ENCODE data around the gene GPR107. TPM values are rescaled to one million over a fixed set of nuclear protein-coding genes. Genes with fewer than 3 reads are reported as not detected.

The GPR107 gene
- polyA plus RNA-seq, 5 donors, result 40.3 to 48.5 (median 45.3) TPM

DNA sequence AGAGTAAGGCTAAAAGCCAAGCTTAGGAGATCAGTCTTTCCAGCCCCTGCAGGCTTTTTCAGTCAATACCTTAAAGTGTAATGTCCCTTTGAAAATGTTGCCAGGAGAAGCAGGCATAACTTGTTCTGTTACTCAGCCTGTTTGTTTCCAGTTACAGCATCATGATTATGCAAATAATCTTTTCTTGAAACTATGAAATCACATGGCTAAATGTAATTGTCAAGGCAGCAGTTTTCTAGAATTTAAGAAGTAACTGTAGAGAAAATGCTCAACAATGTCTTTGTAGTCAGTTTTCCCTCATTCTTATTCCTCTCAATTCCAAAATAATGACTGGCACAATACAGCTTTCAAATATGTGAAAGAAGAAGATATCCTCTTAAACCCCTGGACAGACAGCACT lies 1.9 kb upstream of the GPR107 start:
- DNase-seq, result no peak

DNA sequence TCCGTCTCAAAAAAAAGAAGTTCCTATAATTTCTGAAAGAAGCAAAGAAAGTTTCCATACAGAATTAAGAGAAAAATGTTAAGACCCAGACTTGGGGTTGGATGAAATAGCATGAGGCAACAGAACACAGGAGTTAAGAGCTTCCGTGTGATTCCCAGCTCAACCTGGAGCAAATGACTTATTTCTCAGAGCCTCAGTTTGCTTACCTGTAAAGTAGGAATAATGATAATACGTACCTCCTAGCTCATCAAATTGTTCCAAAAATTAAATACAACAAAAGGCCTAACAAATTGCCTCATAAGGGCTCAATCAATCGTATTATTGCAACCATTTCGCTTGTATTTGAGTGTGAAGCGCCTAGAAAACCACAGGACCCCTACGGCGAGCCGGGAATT lies 600 bp upstream of the GPR107 start:
- DNase-seq, result no peak

DNA sequence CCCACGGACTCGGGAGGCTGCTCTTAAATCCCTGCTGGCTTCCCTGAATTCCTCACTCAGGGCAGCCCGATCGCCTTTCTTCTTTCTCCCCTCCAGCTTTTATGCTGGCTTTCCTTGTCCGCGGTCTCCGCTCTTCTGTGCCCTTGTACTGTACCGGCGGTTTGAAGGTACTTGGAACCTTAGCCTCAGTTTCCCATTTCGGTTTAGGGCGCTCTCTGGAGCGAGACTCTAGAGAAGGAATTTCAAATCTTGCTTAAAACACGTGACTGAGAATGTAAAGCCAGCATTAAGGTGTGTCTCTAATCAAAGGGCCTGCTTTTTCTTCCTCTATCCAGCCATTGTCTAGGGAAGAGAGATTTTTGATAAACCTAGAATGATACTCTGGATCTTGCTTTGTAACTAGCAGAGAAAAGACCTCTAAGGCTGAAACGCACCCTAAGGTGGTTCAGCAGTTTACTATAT lies 650 bp downstream of the GPR107 start:
- no peak for DNase-seq

DNA sequence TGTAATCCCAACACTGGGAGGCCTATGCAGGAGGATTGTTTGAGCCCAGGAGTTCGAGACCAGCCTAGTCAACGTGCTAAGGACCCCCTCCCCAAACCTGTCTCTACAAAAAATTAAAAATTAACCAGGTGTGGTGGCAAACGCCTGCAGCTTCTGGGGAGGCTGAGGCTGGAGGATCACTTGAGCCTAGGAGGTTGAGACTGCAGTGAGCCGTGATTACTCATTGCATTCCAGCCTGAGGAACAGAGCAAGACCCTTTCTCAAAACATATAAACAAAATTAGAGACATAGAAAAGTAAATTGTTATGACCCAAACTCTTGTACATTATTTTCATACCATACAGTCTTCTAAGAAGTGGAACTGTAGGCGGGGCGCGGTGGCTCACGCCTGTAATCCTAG lies 1.1 kb downstream of the GPR107 start:
- no peak for DNase-seq

DNA sequence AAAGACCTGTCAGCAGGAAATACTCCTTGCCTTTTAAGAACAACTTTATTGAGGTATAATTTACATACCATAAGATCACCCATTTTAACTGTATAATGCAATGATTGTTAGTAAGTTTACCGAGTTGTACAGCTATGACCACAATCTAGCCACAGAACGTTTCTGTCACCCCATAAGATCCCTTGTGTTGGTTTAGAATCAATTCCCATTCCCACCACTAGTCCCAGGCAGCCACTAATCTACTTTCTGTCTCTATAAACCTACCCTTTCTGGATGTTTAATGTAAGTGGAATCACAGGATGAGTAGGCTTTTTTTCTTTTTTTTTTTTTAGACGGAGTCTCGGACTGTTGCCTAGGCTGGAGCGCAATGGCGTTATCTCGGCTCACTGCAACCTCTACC lies 4.4 kb downstream of the GPR107 start:
- DNase-seq, result no peak

DNA sequence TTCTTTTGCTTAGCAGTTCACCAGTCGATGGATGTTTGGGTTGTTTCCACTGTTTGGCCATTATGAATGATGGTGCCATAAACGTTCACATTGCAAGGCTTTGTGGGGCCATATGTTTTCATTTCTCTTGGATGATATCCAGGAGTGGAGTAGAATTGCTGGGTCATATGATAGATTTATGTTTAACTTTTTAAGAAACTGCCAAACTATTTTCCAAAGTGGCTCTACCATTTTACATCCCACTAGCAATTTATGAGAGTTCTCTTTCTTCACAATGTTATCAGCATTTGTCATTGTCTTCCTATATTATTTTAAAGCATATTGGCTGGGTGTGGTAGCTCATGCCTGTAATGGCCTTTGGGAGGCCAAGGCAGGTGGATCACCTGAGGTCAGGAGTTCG lies 5.2 kb downstream of the GPR107 start:
- DNase-seq, result no peak

DNA sequence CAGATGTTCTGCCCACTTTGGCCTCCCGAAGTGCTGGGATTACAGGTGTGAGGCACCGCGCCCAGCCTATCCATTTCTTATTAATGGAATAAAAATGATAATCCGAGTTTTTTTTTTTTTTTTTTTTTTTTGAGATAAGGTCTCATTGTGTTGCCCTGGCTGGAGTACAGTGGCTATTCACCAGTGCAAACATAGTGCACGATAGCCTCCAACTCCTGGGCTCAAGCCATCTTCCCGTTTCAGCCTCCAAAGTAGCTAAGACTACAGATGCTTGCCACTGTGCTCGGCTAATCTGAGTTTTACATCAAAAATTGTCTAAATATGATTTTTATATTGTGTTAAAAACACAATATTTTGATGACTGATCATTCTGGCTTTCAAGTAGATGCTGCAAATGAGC lies 6.6 kb downstream of the GPR107 start:
- DNase-seq, result no peak

DNA sequence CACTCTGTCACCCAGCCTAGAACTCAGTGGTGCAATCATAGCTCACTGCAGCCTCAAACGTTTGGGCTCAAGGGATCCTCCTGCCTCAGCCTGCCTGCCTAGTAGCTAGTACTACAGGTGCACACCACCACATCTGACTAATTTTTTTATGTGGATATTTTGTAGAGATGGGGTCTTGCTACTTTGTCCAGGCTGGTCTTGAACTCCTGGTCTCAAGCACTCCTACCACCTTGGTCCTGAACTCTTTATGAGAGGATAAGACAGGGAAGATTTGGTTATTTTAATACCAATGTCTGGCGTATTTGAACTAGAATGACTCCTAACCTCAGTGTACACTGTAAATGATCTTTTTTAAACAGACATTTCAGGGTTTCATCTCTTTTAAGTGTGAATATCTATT lies 9.0 kb downstream of the GPR107 start:
- DNase-seq, result no peak

DNA sequence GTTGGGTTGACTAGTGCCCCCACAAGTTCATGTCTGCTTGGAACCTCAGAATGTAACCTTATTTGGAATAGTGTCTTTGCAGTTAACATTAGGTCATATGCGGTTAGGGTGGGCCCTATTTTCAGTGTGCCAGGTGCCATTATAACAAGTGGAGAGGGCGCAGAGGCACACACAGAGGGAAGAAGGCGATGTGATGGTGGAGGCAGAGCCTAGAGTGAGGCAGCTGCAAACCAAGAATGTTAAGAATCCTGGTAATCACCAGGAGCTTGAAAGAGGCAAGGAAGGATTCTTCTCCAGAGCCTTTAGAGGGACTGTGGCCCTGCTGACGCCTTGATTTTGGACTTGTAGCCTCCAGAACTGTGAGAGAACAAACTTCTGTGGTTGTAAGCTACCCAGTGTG lies 10.9 kb downstream of the GPR107 start:
- DNase-seq, result no peak

DNA sequence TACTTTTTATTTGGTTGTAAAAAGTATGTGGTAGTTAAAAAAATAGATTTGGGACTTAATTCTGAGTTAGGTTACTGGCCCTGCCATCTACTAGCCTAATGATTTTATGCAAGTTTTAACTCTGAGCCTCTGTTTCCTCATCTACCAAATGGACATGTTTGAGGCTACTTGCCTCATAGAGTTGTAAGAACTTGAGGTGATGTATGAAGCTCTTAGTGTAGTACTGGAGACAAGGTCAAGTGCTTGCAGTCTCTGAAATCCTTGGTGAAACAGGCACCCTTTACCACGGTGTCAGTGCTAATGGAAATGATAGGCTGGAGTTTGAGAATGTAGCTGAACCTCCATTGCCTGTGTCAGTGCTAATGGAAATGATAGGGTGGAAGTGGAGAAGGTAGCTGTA lies 15.3 kb downstream of the GPR107 start:
- DNase-seq, result no peak

DNA sequence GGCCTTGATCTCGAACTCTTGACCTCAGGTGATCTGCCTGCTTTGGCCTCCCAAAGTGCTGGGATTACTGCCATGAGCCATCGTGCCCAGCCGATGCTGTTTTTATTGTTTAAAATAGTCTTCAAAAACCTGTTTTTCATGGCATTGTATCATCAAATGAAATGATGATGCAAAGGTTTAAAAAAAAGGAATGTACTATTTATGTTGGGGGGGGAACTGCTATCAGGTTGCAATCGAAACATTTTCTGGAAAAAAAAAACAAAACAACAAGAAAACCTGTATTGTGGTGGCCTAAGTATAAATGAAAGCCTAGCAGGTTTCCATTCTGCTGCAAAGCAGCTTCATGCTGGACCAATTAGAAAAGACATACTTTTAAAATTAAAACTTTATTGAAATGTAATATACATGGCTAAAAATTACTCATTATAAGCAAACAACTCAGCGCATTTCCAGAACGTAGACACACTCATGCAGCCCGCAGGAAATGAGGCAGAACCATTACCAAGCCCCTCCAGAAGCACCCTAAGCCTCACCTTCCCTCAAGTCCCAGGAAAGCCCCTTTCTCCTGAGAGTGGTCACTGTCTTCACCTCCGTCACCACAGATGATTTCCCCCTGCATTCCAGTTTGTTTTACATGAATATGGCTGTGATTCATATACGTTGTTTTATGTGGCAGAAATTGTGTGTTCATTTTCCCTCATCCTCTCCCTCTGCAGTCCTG lies 19.0 kb downstream of the GPR107 start:
- DNase-seq, result no peak

DNA sequence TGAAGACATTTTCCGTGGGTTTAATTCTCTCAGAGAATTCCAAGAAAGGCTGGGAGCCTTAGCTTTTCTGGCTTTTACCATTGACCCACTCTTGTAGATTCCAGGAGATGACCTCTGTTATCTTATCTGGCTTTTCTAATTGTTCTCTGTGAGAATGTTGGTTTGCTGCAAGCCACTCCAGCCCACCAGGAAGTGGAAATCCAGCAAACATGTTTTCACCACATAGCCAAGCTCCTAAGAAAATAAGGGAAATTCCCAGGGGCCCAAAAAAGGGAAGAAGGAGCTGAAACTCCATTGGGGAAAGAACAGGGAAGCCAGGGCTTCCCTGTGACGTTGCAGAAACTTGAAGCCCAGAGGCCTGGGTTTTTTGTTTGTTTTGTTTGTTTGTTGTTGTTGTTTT lies 19.7 kb downstream of the GPR107 start:
- DNase-seq, result peak in 1 of 2 donors; percentile 39

DNA sequence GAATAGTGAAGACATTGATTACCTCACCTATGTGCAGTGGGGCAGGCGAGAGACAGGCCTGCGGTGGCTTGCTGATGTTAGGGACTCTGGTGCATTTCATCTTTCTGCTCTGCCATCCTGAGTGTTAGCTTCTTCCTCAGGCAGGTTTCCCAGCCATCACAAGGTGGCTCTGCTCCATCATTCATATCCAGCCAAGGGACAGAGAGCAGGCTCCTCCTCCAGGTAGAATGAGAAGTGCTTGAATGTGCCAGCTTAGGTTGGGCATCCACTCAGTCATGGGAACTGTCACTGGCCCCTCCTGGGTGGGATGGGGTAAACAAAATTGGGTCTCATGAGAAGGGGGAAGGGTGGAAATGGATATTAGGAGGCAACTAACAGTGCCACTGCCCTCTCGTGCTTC lies 24.8 kb downstream of the GPR107 start:
- no peak for DNase-seq

DNA sequence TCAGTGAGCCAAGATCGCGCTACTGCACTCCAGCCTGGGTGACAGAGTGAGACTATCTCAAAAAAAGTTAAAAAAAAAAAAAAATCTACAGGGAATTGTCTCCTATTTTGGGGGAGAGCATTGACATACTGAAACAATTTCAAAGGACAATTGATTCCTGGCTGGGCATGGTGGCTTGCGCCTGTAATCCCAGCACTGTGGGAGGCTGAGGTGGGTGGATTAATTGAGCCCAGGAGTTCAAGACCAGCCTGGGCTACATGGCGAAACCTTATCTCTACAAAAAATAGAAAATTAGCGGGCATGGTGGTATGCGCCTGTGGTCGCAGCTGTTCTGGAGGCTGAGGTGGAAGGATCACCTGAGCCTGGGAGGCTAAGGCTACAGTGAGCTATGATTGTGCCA lies 30.6 kb downstream of the GPR107 start:
- no peak for DNase-seq

DNA sequence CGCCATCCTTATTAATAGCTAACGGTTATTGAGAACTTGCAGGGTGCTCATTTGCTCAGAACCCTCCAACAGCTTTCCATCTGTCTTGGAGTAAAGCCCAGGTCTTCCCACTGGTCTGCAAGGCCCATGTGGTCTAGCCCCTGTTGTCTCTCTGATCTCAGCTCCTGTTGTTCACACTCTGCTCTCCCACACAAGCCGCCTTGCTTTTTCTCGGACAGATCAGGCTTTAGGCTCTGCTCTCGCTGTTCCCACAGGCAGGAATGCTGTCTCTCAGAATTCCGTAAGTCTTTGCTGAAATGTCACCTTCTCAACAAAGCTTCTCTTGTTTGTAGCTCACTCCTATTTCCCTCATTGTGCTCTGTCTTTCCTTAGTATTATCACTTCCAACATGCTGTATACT lies 34.3 kb downstream of the GPR107 start:
- no peak for DNase-seq

DNA sequence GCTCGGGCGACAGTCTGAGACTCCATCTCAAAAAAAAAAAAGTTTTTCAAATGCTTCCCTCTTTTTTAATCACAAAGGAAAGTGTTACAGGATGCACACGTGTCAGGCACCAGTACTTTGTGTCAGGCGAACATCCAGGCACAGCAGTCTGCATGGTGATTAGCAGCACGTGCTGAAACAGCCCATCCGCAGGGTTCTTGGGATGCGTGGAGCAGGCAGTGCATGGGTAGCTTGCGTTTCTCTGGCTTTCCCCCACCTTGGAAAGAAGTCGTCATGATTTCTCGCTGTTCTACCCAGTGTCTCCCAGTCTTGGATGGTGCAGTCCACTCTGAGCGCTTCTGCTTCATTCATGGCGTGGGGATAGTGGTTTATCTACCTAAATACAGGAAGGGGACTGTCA lies 35.4 kb downstream of the GPR107 start:
- DNase-seq, result no peak

DNA sequence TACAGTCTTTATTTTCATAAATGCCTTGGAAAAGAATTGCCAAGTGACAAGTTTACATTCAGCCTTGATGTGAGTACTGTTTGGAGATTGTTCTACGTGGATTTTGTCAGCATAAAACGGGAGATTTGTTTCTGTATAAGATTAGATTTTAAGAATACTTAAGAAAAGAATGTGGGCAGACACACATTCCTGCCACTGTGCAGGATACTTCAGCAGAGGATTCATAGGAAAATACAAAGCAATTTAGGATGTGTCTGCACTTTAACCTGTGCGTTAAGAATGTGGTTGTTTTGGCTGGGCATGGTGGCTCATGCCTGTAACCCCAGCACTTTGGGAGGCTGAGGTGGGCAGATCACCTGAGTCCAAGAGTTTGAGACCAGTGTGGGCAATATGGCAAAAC lies 37.2 kb downstream of the GPR107 start:
- DNase-seq, result no peak

DNA sequence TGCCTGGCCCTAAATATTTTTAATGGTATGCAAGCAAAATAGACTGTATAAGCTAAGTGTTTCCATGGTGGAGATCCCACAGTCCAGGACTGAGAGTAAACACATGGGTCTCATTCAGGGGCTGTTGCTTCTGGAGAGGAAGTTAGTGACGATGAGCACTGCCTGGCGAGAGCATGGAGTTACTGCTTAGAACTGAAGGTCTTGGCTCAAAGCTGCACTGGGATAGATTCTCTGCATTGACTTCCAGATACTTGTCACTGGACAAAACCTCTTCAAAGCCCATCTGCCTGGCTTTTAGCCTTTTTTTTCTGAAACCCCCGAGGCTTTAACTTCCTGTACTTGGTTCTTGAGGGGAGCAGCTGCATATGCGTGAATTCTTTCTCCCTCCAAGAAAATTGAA lies 39.2 kb downstream of the GPR107 start:
- no peak for DNase-seq

DNA sequence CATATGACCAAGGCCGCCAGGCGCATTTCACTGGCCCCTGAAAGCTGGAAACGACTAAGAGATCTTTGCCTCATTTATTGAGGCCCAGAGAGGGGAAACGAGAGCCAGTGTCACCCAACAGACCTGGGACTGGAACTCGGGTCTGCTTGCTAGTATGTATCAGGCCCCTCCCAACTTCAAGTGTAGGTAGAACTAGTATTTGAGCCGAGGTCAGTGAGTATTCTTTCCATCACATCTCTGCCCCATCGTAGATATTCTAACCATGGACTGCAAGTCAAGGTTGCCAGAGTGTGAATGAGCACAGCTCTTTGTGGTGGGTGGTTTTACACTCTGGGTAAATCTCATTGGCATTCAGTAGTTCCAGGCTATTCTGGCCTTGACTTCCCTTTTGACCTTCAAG lies 42.2 kb downstream of the GPR107 start:
- no peak for DNase-seq

DNA sequence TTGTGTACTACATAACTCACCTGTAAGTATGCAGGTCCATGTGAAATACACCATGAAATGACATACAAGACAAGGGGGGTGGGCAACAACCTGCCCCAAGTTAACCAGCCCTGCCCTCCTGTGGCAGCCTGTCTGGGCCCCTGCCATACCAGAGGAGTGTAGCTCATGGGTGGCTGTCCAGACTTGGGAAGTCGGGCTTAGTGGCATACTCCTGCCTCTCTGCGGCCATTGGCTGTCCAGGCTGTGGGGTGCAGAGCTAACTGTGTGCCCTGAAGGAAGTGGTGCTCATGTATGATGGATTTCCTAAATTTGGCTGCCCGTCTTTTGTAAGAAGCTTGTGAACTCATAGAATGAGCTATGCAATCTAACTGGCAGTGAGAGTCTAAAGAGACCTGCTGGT lies 47.0 kb downstream of the GPR107 start:
- no peak for DNase-seq

DNA sequence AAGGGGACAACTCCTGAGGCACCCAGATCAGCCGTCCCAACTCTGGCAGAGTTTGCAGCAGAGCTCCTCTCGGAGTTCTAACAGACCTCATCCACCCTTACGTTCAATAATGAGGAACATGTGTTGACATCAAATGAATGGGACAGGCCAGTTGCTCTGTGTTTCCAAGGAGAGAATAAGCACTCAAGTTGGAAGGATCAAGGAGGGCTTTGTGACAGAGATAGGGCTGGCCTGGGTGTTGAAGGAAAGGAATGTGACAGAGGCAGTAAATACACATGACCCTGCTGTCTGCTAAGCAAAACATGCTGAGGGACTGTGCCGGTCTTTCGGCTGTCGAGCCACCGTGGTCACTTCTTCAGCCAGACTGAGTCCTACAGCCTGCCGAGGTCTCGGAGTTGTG lies 48.2 kb downstream of the GPR107 start:
- DNase-seq, result no peak

DNA sequence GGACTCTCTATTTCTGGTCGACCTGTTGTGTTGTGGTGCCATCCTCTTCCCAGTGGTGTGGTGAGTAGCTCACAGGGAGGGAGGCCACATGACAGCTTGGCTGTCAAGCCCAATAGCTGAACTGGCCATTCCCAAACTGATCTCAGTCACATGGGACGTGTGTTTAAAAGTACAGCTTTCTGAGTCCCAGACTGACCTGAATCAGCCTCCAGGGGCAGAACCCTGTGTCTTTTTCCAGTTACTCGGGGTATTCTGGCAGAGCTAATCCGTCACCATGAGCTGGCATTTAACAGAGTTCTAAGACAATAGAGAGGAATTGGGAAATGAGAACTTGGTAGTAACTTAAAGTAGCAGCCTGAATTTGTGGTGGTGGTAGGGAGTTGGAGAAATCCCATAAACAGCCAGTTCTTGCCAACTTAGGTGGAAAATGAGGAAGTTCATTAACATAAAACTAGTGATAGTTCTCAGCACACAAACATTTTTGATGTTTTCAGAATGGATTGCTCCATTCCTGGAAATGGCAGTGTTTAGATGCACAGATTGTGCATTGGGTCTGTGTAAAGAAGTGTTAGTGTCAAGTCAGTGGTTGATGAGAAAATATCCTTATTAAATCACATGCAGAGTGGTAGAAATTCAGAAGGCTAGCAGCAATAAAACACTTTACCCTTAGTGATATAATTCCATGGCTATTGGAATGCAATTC lies 50.9 kb downstream of the GPR107 start:
- no peak for DNase-seq

DNA sequence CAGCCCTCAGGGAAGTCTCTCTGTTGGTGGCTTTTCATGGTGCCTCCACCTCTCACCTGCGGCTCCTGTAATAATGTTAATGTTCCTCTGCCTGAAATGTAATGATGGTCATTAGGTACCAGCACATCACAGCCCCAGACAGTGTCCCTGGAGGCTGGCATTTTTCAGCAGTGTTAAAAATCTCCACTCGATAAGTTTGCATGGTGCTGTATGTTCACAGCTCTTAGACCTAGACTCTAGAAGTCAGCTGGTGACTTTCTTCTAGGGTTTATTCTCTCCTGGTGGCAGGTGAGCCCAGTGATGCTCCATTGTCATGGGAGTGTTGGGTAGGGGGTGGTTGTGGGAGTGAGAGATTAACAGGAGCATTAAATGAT lies 53.1 kb downstream of the GPR107 start:
- no peak for DNase-seq
